ENCODE measurements around the gene PCLO.

PCLO gene

GRCh38 chr7:83162402-83163256, at the start of gene PCLO:
PCLO (minus strand) TSS chr7:83162884; CDS start chr7:83162592, 292 bp downstream.
- TF ChIP-seq CTCF (IDR thresholded peaks at IDR 0.05; ENCODE audit: insufficient read depth, missing control alignments), result no peak
- FAIRE-seq, result no peak
- DNase-seq (ENCODE audit: insufficient read length, low spot score), result peak; percentile 22

GRCh38 chr7:83211685-83212084, 49.0 kb upstream of the PCLO start:
- DNase-seq (ENCODE audit: insufficient read length, low spot score), result no peak
- TF ChIP-seq CTCF (IDR thresholded peaks at IDR 0.05; ENCODE audit: insufficient read depth, missing control alignments), result no peak
- FAIRE-seq, result no peak

DNA sequence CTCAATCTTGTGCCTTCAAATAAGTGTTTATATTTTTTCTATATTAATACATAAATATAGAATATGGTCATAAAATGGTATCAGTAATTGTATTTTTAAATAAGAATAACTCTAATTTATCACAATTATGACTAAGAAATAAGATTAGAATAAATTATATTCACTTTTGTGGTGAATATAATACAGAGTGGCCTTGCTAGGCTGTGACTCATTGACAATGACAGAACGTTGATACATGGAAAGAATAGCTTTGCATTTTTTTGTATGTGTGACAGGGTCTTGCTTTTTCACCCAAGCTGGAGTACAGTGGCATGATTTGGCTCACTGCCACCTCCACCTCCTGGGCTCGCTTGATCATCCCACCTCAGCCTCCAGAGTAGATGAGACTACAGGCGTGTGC, 47.8 kb upstream of the PCLO start:
- DNase-seq (ENCODE audit: insufficient read length, low spot score) (no peak), FAIRE-seq (no peak)
- TF ChIP-seq CTCF (IDR thresholded peaks at IDR 0.05; ENCODE audit: insufficient read depth, missing control alignments), result no peak

- no peak for FAIRE-seq
- no peak for TF ChIP-seq CTCF (IDR thresholded peaks at IDR 0.05; ENCODE audit: insufficient read depth, missing control alignments)
- no peak for DNase-seq (ENCODE audit: insufficient read length, low spot score)
Measured at GRCh38 chr7:83204715-83205114, 42.0 kb upstream of the PCLO start.

- TF ChIP-seq CTCF (IDR thresholded peaks at IDR 0.05; ENCODE audit: insufficient read depth, missing control alignments), result no peak
- no peak for FAIRE-seq
- no peak for DNase-seq (ENCODE audit: insufficient read length, low spot score)
Measured at GRCh38 chr7:83201355-83201754, 38.7 kb upstream of the PCLO start.

GRCh38 chr7:83190659-83191389, 28.1 kb upstream of the PCLO start:
- TF ChIP-seq CTCF (IDR thresholded peaks at IDR 0.05; ENCODE audit: insufficient read depth, missing control alignments), result no peak
- no peak for FAIRE-seq
- DNase-seq (ENCODE audit: insufficient read length, low spot score), result no peak

DNA sequence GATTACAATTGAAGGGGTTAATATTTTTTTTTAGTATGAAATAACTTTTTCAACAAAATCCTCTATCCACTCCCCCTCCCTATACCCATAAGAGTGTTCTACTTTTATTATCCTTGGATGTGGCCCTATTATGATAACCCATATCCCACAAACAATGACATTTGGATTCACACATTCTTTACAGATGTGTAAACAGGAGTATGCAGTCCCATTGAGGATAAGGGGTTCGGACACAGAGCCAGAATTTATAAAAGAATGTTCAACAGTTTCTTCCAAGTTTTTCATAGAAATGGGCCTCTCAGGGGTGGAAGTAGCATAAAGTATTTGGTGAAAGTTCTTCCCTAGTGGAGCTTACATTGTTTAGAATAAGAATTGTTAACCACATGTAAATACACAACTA, 16.1 kb upstream of the PCLO start:
- DNase-seq (ENCODE audit: insufficient read length, low spot score), result no peak
- FAIRE-seq, result no peak

More for the DNA sequence above, 16.1 kb upstream of the PCLO start:
- TF ChIP-seq CTCF (IDR thresholded peaks at IDR 0.05; ENCODE audit: insufficient read depth, missing control alignments), result no peak

Measured in D721Med (cell line).